ENCODE measurements around the gene SLC4A2.

The SLC4A2 gene

DNA sequence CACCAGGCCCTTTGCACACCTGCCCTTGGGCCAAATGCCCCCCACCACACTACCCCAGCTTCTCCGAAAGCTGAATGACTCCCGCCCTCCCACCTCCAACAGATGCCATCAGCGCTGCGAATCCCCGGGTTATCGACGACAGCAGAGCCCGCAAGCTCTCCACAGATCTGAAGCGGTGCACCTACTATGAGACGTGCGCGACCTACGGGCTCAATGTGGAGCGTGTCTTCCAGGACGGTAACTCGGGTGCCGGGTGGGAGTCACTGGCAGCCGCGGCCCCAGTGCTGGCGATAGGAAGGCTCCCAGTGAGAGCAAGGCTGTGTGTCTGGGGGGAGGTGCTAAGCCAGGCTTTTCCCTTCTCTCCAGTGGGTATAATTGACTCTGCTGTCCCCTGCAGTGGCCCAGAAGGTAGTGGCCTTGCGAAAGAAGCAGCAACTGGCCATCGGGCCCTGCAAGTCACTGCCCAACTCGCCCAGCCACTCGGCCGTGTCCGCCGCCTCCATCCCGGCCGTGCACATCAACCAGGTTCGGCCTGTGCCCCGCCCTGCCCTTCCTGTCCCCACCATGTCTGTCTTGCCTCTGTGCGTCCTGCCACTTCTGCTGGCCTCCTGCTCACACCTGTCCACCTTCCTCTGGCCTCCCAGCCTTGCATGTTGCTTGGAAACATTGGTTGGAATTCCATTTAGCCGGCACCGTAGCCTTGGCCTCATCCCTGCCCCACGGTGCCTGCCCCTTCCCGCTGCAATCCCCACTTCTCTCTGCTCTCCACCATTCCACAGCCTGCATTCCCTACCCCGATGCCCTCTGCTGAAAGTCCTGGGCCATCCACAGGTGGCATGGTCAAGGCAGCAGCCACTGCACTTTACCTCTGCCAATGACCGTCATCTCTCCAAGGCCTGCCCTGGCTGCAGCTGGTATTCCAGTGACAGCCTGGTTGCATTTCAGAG, 59.0 kb downstream of the SLC4A2 start:
- H3K27me3 Mint-ChIP-seq (ENCODE audit: low read depth) = no peaks in the 10 kb centered on the region
- no peak overlapping the region for H3K27ac Mint-ChIP-seq
- no peaks in the 10 kb centered on the region for H3K9me3 Mint-ChIP-seq
- H3K36me3 Mint-ChIP-seq (ENCODE audit: low read depth) = no peaks in the 10 kb centered on the region
- DNase-seq (ENCODE audit: low spot score) = no peak
- no peak overlapping the region for H3K4me3 Mint-ChIP-seq
- H3K4me1 Mint-ChIP-seq (ENCODE audit: low read depth) = no peaks in the 10 kb centered on the region

DNA sequence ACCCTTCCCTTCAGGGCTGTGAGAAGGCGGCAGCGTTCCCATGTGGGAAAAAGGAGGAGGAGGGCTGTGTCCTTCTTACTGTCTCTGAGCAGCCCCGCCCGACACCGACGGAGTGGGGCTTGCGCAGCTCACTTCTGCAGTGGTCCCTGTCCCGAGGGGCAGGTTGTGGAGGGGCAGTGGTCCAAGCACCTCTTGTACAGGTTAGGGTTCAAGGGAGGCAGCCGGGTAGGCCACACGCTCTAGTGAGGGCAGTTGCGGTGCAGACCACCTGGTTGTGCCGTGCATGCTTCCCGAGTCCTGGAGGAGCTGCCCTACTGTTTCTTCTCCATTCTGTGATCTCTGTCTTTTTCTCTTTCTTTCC, 59.6 kb downstream of the SLC4A2 start:
- no peak overlapping the region for H3K4me3 Mint-ChIP-seq
- no peak overlapping the region for H3K27ac Mint-ChIP-seq
- no peaks in the 10 kb centered on the region for H3K9me3 Mint-ChIP-seq
- H3K4me1 Mint-ChIP-seq (ENCODE audit: low read depth) = peaks cover 4% of the 10 kb centered on the region
- DNase-seq (ENCODE audit: low spot score) = no peak
- no peaks in the 10 kb centered on the region for H3K36me3 Mint-ChIP-seq (ENCODE audit: low read depth)
- H3K27me3 Mint-ChIP-seq (ENCODE audit: low read depth) = no peaks in the 10 kb centered on the region

DNA sequence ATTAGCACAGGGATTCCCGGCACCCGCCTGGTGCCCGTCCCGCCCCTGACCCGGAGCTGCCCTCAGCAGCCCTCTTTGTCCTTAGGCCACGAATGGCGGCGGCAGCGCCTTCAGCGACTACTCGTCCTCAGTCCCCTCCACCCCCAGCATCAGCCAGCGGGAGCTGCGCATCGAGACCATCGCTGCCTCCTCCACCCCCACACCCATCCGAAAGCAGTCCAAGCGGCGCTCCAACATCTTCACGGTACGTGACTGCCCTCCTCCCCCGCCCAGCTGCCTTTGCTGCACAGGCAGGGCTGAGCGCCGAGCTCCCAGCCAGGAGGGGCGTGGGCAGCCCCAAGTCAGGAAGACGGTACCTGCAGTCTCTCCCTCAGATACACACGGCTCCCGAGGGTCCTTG, 60.5 kb downstream of the SLC4A2 start:
- DNase-seq (ENCODE audit: low spot score) = no peak

DNA sequence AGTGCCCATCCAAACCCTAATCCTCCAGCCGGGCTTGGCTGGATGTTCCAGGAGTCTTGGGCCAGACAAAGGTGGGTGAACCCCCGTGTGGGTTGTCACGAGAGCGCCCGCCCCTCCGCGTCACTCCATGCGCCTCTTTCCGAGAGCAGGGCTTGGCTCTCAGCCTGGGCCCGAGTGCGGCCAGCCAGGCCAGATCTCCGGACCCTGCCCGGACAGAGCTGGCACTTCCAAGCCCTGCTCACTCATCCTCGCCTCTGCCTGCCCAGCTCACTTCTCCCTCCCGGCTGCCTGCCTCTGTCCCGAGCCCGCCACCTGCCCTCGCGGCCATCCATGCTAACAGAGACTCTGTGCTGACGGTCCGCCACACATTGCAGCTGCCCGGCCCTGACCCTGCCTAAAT, 61.5 kb downstream of the SLC4A2 start:
- peaks cover 4% of the 10 kb centered on the region for H3K4me1 Mint-ChIP-seq (ENCODE audit: low read depth)
- no peak for DNase-seq (ENCODE audit: low spot score)
- no peak overlapping the region for H3K27ac Mint-ChIP-seq
- no peaks in the 10 kb centered on the region for H3K27me3 Mint-ChIP-seq (ENCODE audit: low read depth)
- no peaks in the 10 kb centered on the region for H3K36me3 Mint-ChIP-seq (ENCODE audit: low read depth)
- no peak overlapping the region for H3K4me3 Mint-ChIP-seq
- no peaks in the 10 kb centered on the region for H3K9me3 Mint-ChIP-seq

More for the DNA sequence above, 60.5 kb downstream of the SLC4A2 start:
- H3K4me1 Mint-ChIP-seq (ENCODE audit: low read depth) = peaks cover 4% of the 10 kb centered on the region
- no peak overlapping the region for H3K27ac Mint-ChIP-seq
- no peaks in the 10 kb centered on the region for H3K36me3 Mint-ChIP-seq (ENCODE audit: low read depth)
- no peaks in the 10 kb centered on the region for H3K9me3 Mint-ChIP-seq
- H3K27me3 Mint-ChIP-seq (ENCODE audit: low read depth) = no peaks in the 10 kb centered on the region
- no peak overlapping the region for H3K4me3 Mint-ChIP-seq

DNA sequence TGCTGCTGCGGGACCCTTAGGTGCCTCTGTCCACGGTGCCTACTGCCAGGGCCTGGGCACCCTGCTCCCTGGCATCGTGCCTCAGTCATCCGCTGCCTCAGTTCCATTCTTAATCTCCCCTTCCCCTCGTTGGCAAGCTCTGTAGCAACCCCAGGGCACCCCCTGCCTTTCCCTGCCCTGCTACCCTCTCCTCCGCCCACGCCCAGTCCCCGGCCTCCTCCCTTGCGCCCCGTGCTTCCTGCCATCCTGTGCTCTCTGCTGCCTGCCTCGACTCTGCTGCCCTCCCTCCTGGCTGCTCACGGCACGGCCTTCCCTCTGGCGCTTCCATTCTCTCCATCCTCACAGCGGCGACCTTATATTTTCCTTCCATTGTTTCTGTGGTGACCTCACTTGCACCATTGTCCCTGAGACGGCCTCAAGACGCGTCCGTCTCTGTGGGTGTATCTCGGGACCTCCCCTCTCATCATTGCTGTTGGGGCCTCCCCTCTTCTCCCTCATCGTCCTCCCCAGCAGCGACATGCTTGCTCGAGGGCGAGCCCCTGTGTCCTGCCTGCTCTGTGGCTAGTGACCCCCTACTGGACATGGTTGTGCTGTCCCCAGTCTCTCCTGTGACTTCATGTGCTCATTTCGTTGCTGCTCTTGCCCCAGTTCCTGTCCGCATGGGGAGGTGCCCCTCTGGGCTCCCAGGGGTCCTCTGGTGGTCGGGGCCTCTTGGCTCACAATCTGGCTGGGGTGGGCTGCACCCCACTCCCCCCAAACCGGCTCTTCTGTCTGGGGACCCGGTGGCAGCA, 62.2 kb downstream of the SLC4A2 start:
- Mint-ChIP-seq H3K27ac (no peak overlapping the region), H3K4me3 (no peak overlapping the region), H3K36me3 (ENCODE audit: low read depth) (no peaks in the 10 kb centered on the region), H3K27me3 (ENCODE audit: low read depth) (no peaks in the 10 kb centered on the region), H3K4me1 (ENCODE audit: low read depth) (peaks cover 4% of the 10 kb centered on the region), H3K9me3 (no peaks in the 10 kb centered on the region)
- DNase-seq (ENCODE audit: low spot score) = no peak

DNA sequence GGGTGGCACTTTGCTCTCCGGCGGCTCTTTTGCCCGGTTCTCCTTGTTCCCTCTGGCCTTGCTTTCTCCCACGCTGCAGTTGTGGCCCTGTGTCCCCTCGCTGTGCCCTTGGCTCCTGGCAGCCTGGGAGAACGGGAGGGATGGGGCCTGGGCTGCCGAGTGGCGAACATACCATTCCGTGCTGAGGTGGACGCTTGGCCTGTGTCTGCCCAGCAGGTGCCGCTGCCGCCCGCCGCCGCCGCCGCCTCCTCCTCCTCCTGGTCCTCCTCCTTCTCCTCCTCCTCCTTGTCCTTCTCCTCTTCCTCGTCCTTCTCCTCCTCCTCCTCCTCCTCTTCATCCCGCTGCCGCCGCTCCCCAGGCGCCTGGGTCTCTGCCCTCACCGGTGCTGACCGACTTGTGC, 62.9 kb downstream of the SLC4A2 start:
- Mint-ChIP-seq H3K4me1 (ENCODE audit: low read depth) (peaks cover 4% of the 10 kb centered on the region), H3K4me3 (no peak overlapping the region), H3K9me3 (no peaks in the 10 kb centered on the region), H3K27ac (no peak overlapping the region), H3K27me3 (ENCODE audit: low read depth) (no peaks in the 10 kb centered on the region), H3K36me3 (ENCODE audit: low read depth) (no peaks in the 10 kb centered on the region)
- no peak for DNase-seq (ENCODE audit: low spot score)

DNA sequence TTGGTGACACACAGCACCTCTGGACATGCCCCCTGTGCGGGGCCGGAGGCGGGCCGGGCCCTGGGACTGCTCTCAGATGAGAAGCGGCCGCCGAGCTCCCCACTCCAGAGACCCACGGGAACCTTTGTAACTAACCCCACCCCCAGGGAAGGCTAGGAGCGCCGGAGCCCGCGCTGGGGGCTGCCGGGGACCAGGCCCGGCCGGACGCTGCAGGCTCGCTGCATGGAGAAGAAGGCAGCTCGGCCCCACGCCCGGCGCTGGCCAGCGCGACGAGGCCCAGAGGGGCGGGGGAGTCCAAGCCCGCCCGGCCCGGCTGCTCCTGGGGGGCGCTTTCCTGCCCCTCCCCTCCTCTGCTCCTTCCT, 63.4 kb downstream of the SLC4A2 start:
- DNase-seq (ENCODE audit: low spot score) = no peak
- no peaks in the 10 kb centered on the region for H3K36me3 Mint-ChIP-seq (ENCODE audit: low read depth)
- no peak overlapping the region for H3K4me3 Mint-ChIP-seq
- H3K4me1 Mint-ChIP-seq (ENCODE audit: low read depth) = peaks cover 4% of the 10 kb centered on the region
- H3K27ac Mint-ChIP-seq = no peak overlapping the region
- H3K27me3 Mint-ChIP-seq (ENCODE audit: low read depth) = no peaks in the 10 kb centered on the region
- no peaks in the 10 kb centered on the region for H3K9me3 Mint-ChIP-seq

DNA sequence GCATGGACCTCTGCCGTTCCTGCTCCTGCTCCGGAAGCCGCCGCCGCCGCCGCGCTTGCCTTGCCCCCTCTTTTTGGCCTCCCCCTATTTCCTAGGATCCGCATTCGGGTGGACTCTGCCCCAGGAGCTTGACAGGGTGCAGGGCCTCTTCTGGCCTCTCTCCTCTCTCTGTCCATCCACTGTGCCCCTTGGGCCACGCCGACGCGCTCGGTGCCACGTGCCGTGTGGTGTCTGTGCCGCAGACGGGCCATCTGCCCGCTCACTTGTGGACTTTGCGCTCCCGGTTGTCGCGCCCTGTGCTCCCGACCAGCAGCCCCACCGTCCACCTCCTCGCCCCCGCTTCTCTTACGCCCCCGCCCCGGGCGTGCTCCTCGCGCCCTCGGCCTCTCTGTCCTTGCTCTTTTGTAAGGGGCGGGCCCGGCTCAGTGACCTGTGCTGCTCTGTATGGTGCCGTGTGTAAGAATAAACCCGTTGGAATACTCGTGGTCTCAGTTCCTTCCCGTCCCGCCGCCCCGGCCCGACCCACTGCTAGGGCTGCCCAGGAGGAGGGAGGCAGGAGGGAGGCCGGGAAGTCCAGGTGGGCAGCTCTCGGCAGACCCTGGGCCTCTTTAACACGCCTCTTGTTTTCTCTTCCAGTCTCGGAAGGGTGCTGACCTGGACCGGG, 63.9 kb downstream of the SLC4A2 start:
- H3K27ac Mint-ChIP-seq = no peak overlapping the region
- no peaks in the 10 kb centered on the region for H3K27me3 Mint-ChIP-seq (ENCODE audit: low read depth)
- no peaks in the 10 kb centered on the region for H3K9me3 Mint-ChIP-seq
- no peak overlapping the region for H3K4me3 Mint-ChIP-seq
- no peak for DNase-seq (ENCODE audit: low spot score)
- H3K36me3 Mint-ChIP-seq (ENCODE audit: low read depth) = no peaks in the 10 kb centered on the region
- peaks cover 4% of the 10 kb centered on the region for H3K4me1 Mint-ChIP-seq (ENCODE audit: low read depth)

DNA sequence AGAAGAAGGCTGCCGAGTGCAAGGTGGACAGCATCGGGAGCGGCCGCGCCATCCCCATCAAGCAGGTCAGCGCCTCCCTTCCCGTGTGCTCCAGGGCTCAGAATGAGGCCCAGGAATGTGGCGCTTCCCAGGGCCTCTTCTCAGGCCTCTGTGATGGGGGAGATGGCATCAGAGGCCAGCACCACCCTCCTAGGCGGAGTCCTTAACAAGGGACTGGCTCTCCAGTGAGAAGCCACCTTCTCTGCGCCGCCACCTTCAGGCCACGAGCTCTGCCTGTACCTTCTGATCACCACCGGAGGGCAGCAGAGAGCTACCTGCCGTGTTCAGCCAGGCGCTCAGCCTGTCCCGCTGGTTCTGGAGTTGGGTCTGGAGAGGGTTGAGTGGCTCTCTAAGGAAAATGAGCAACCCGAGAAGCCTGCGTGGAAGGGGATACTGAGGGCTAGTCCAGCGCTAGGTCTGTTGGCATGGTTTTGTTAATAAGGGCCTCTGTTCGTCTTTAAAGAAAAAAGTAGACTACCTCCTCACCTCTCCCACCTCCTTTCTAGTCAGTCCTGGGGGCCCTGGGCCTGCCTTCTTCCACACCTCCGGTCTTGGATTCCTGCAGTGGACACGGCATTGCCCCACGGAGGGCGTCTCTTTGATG, 64.6 kb downstream of the SLC4A2 start:
- no peaks in the 10 kb centered on the region for H3K9me3 Mint-ChIP-seq
- H3K27ac Mint-ChIP-seq = no peak overlapping the region
- peaks cover 4% of the 10 kb centered on the region for H3K4me1 Mint-ChIP-seq (ENCODE audit: low read depth)
- DNase-seq (ENCODE audit: low spot score) = peak; percentile 67
- H3K36me3 Mint-ChIP-seq (ENCODE audit: low read depth) = no peaks in the 10 kb centered on the region
- H3K4me3 Mint-ChIP-seq = no peak overlapping the region
- no peaks in the 10 kb centered on the region for H3K27me3 Mint-ChIP-seq (ENCODE audit: low read depth)

DNA sequence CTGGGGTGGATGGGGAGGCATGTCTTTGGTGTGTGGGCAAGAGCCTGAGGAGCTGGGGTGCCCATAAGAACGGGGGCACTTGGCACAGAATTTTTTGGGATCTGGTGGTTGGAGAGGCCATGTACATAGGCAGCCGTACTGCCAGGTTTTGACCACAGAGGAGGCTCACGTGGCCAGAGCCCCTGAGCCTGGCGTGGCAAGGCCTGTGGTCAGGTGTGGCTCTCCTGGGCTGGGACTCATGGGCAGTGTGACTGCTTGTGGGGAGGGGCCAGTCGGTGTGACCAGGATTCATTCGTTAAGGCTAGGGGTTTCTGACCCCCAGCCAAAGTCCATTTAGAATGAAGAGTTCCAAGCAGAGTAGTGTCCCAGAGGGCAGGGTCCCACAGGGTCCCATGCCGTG, 65.1 kb downstream of the SLC4A2 start:
- Mint-ChIP-seq H3K27me3 (ENCODE audit: low read depth) (no peaks in the 10 kb centered on the region), H3K36me3 (ENCODE audit: low read depth) (no peaks in the 10 kb centered on the region), H3K4me3 (no peak overlapping the region), H3K27ac (no peak overlapping the region), H3K4me1 (ENCODE audit: low read depth) (peaks cover 4% of the 10 kb centered on the region), H3K9me3 (no peaks in the 10 kb centered on the region)
- DNase-seq (ENCODE audit: low spot score) = no peak

DNA sequence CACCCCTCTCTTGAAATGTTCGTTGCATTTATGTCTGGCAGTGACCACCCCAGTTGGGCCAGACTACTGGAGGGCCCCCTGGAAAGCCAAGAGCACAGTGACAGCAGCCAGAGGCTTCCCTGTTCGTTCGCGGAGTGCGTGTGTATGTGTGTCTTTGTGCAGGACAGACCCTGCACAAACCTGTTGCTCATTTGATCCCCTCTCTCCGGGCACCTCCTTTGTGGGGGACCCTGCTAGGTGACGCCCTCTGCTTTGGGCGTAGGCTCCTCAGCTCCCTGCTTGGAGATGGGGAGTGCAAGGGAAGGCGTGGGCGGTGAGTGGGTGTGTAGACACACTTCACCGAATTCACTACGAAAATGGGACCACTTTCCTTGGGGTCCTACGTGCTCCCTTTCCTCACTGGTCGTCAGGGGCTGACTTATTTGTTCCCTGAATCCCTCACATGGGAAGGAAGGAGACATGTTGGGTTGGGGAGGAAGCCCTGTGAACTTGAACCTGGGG, 65.6 kb downstream of the SLC4A2 start:
- Mint-ChIP-seq H3K27ac (no peak overlapping the region), H3K9me3 (no peaks in the 10 kb centered on the region), H3K27me3 (ENCODE audit: low read depth) (no peaks in the 10 kb centered on the region), H3K36me3 (ENCODE audit: low read depth) (no peaks in the 10 kb centered on the region), H3K4me3 (no peak overlapping the region), H3K4me1 (ENCODE audit: low read depth) (peaks cover 4% of the 10 kb centered on the region)
- no peak for DNase-seq (ENCODE audit: low spot score)

DNA sequence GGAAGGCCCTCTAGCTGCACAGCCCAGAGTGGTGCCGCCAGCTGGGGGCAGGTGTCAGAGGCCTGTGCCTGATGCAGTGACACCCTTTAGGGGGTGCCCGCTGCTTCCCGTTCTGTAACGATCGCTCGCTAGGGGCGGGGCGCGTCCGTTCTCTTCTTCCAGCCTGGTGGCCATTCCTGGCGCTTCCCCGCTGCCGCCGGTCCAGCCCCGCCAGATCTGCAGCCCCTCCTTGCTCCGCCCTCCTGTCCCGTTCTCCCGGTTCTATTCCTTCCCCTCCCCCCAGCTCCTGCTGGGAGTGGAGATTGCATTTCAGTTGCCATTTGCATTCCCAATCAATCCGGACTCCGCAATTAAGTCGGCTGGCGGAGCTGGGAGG, 66.1 kb downstream of the SLC4A2 start:
- DNase-seq (ENCODE audit: low spot score) = no peak
- peaks cover 4% of the 10 kb centered on the region for H3K4me1 Mint-ChIP-seq (ENCODE audit: low read depth)
- no peaks in the 10 kb centered on the region for H3K9me3 Mint-ChIP-seq
- no peak overlapping the region for H3K27ac Mint-ChIP-seq
- H3K4me3 Mint-ChIP-seq = no peak overlapping the region
- no peaks in the 10 kb centered on the region for H3K36me3 Mint-ChIP-seq (ENCODE audit: low read depth)
- H3K27me3 Mint-ChIP-seq (ENCODE audit: low read depth) = no peaks in the 10 kb centered on the region

DNA sequence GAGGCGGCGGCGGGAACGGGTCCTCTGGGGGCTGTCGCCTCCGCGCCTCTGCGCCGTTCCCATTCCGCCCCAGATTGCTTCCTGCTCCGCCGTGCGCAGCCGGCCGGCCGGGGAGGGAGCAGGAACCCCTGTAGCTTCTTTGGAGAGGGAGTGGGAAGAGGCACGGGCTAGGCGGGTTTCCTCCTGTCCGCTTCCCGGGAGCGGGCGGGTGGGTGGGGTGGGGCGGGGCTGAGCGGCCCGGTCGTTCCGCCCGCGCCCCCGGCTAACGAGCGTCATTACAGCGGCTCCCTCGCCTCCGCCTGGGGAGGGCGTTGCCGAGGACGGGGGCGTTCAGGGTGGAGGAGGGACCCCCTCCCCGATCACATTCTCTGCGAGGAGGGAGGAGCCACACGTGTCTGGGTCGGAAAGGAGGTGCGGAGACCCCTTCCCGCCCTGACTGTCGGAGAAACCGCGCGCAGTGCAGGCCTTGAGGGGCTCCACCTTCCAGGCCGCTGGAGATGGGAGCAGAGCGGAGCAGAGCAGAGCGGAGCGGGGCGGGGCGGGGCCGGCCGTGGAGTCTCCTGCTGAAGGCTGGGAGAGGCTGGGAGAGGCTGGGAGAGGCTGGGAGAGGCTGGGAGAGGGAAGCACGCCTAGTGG, 66.6 kb downstream of the SLC4A2 start:
- Mint-ChIP-seq H3K4me1 (ENCODE audit: low read depth) (peaks cover 4% of the 10 kb centered on the region), H3K9me3 (no peaks in the 10 kb centered on the region), H3K27me3 (ENCODE audit: low read depth) (no peaks in the 10 kb centered on the region), H3K27ac (no peak overlapping the region), H3K36me3 (ENCODE audit: low read depth) (no peaks in the 10 kb centered on the region), H3K4me3 (no peak overlapping the region)
- DNase-seq (ENCODE audit: low spot score) = no peak
